HEK293 (cell line): ENCODE results near the gene RNF121.

Experiments used
- MEIS1 ChIP-seq: sonication (generic); formaldehyde crosslinking; IDR thresholded peaks from 2 replicates; pipeline ENCODE4 v1.8.1; 2022; ENCODE audit warnings: missing genetic modification reagents, mild to moderate bottlenecking, borderline replicate concordance
- MZF1 ChIP-seq: fragments of 450-650 bp; formaldehyde crosslinking; IDR thresholded peaks from 2 replicates; pipeline ENCODE4 v1.5.1; 2017; ENCODE audit warnings: missing biosample characterization, missing genetic modification characterization, borderline replicate concordance
- YY1 ChIP-seq: fragments of 450-650 bp; formaldehyde crosslinking; IDR thresholded peaks from 2 replicates; pipeline ENCODE4 v1.5.1; 2018; ENCODE audit warnings: missing biosample characterization, missing genetic modification characterization
- ZBTB48 ChIP-seq: fragments of 450-650 bp; formaldehyde crosslinking; IDR thresholded peaks from 2 replicates; pipeline ENCODE4 v1.5.1; 2016; ENCODE audit warnings: missing biosample characterization, missing genetic modification characterization
- ZIC2 ChIP-seq: fragments of 450-650 bp; formaldehyde crosslinking; IDR thresholded peaks from 2 replicates; pipeline ENCODE4 v1.5.1; 2016; ENCODE audit warnings: missing biosample characterization, missing genetic modification characterization
- ZNF10 ChIP-seq: fragments of 450-650 bp; formaldehyde crosslinking; IDR thresholded peaks from 2 replicates; pipeline ENCODE4 v1.5.1; 2017; ENCODE audit warnings: missing biosample characterization, missing genetic modification characterization
- ZNF132 ChIP-seq: fragments of 450-650 bp; formaldehyde crosslinking; IDR thresholded peaks from 2 replicates; pipeline ENCODE4 v1.5.1; 2017; ENCODE audit warnings: missing biosample characterization, missing genetic modification characterization, borderline replicate concordance
- ZNF16 ChIP-seq: fragments of 450-650 bp; formaldehyde crosslinking; IDR thresholded peaks from 2 replicates; pipeline ENCODE4 v1.5.1; 2016; ENCODE audit warnings: low read depth, missing biosample characterization, missing genetic modification characterization
- ZNF221 ChIP-seq: fragments of 450-650 bp; formaldehyde crosslinking; IDR thresholded peaks from 2 replicates; pipeline ENCODE4 v1.5.1; 2017; ENCODE audit warnings: missing biosample characterization, missing genetic modification characterization, borderline replicate concordance
- ZNF24 ChIP-seq: fragments of 450-650 bp; formaldehyde crosslinking; IDR thresholded peaks from 2 replicates; pipeline ENCODE4 v1.5.1; 2016; ENCODE audit warnings: missing biosample characterization, missing genetic modification characterization
- ZNF248 ChIP-seq: fragments of 450-650 bp; formaldehyde crosslinking; IDR thresholded peaks from 2 replicates; pipeline ENCODE4 v1.5.1; 2017; ENCODE audit warnings: missing biosample characterization, missing genetic modification characterization
- ZNF274 ChIP-seq, 2 experiments: fragments of 200-500 bp in 1 of 2; fragments of 450-650 bp in 1 of 2; sonication (Bioruptor generic) in 1 of 2; formaldehyde crosslinking in 1 of 2; IDR thresholded peaks; 2 replicates each; pipeline versions ENCODE4 v1.5.1 to v1.6.1; 2014 to 2016; ENCODE audit warnings: borderline replicate concordance in 1 of 2, inconsistent platforms in 1 of 2, low read length in 1 of 2, missing biosample characterization in 1 of 2, missing genetic modification characterization in 1 of 2
- ZNF335 ChIP-seq: fragments of 450-650 bp; formaldehyde crosslinking; conservative IDR thresholded peaks from 2 replicates; pipeline ENCODE4 v1.5.1; 2016; ENCODE audit warnings: missing biosample characterization, missing genetic modification characterization
- ZNF426 ChIP-seq: fragments of 450-650 bp; formaldehyde crosslinking; IDR thresholded peaks from 2 replicates; pipeline ENCODE4 v1.5.1; 2017; ENCODE audit warnings: missing biosample characterization, missing genetic modification characterization, mild to moderate bottlenecking, inconsistent platforms, moderate library complexity
- ZNF48 ChIP-seq: fragments of 450-650 bp; formaldehyde crosslinking; IDR thresholded peaks from 2 replicates; pipeline ENCODE4 v1.5.1; 2016; ENCODE audit warnings: missing biosample characterization, missing genetic modification characterization
- ZNF501 ChIP-seq: fragments of 450-650 bp; formaldehyde crosslinking; IDR thresholded peaks from 2 replicates; pipeline ENCODE4 v1.5.1; 2016; ENCODE audit warnings: missing biosample characterization, missing genetic modification characterization
- ZNF610 ChIP-seq: fragments of 450-650 bp; formaldehyde crosslinking; IDR thresholded peaks from 2 replicates; pipeline ENCODE4 v1.5.1; 2016; ENCODE audit warnings: missing biosample characterization, missing genetic modification characterization, borderline replicate concordance
- ZNF843 ChIP-seq: fragments of 450-650 bp; formaldehyde crosslinking; IDR thresholded peaks from 2 replicates; pipeline ENCODE4 v1.5.1; 2016; ENCODE audit warnings: missing biosample characterization, missing genetic modification characterization
- ZSCAN16 ChIP-seq: fragments of 450-650 bp; formaldehyde crosslinking; IDR thresholded peaks from 2 replicates; pipeline ENCODE4 v1.5.1; 2016; ENCODE audit warnings: missing biosample characterization, missing genetic modification characterization
- TF ChIP-seq, protein P1 (sequence below): sonication (generic); formaldehyde crosslinking; IDR thresholded peaks from 2 replicates; pipeline ENCODE4 v1.8.1; 2022; ENCODE audit warnings: mild to moderate bottlenecking, moderate library complexity, missing genetic modification reagents
- TF ChIP-seq, protein P2 (sequence below): fragments of 450-650 bp; formaldehyde crosslinking; IDR thresholded peaks from 2 replicates; pipeline ENCODE4 v1.5.1; 2016; ENCODE audit warnings: missing biosample characterization, missing genetic modification characterization, borderline replicate concordance
- TF ChIP-seq, protein P3 (sequence below): fragments of 450-650 bp; formaldehyde crosslinking; IDR thresholded peaks from 2 replicates; pipeline ENCODE4 v1.5.1; 2016; ENCODE audit warnings: missing biosample characterization, missing genetic modification characterization, borderline replicate concordance
- TF ChIP-seq, protein P4 (sequence below): fragments of 450-650 bp; formaldehyde crosslinking; IDR thresholded peaks from 2 replicates; pipeline ENCODE4 v1.5.1; 2017; ENCODE audit warnings: missing biosample characterization, missing genetic modification characterization
- TF ChIP-seq, protein P5 (sequence below): fragments of 450-650 bp; formaldehyde crosslinking; IDR thresholded peaks from 2 replicates; pipeline ENCODE4 v1.5.1; 2016; ENCODE audit warnings: missing biosample characterization, missing genetic modification characterization
- TF ChIP-seq, protein P6 (sequence below): fragments of 450-650 bp; formaldehyde crosslinking; IDR thresholded peaks from 2 replicates; pipeline ENCODE4 v1.5.1; 2016; ENCODE audit warnings: missing biosample characterization, missing genetic modification characterization
- TF ChIP-seq, protein P7 (sequence below): fragments of 450-650 bp; formaldehyde crosslinking; IDR thresholded peaks from 2 replicates; pipeline ENCODE4 v1.5.1; 2016; ENCODE audit warnings: missing biosample characterization, missing genetic modification characterization

Gene RNF121

DNA sequence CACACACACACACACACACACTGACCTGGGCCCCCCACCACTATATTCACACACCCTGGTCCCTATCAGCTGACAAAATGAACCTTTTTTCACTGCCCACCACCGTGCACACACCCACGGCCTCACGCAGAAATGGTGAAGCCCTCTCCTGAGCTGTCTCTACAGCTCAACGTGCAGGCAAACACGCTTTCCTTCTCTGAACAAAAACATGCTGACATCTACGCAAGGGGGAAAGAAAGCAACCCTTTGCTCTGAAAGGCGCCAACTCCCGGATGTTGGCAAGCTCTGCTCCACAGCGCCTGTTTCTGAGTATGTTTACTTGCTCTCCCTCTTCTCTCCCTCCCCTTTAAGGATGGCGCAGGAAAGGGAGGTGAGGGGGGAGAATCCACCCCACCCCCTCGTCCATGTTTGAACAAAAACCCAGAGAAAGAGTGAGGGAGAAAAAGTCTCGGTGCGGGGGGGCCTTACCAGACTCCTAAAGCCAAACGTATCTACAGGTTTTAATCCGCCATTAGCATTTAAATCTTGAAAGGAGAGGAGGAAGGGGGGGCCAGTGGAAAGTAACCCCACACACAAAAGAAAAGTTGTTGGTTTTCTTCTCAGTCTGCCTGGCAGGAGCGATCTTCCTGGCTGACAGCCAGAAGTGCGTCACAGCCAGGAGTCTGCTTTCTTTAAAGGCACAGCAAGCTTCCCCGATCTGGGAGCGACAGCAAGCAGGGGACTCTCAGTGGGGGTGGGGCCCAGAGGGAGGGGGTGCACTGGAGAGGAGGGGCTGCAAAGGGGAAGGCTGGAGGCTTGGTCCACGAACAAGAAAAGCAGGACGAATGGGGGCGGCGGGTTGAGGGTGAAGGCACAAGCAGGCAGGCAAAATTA is 111.9 kb downstream of the RNF121 start (continued):
- TF ChIP-seq, protein P1, sequence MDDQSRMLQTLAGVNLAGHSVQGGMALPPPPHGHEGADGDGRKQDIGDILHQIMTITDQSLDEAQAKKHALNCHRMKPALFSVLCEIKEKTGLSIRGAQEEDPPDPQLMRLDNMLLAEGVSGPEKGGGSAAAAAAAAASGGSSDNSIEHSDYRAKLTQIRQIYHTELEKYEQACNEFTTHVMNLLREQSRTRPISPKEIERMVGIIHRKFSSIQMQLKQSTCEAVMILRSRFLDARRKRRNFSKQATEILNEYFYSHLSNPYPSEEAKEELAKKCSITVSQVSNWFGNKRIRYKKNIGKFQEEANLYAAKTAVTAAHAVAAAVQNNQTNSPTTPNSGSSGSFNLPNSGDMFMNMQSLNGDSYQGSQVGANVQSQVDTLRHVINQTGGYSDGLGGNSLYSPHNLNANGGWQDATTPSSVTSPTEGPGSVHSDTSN (CRISPR knock-in tag), result no peak
- no peak for TF ChIP-seq ZNF16 (tag by site-specific recombination)
- no peak for TF ChIP-seq ZNF426
- TF ChIP-seq ZNF24 (tag by site-specific recombination), result no peak
- peak; percentile 44; the same call in 1 of the 2 replicates for TF ChIP-seq ZSCAN16
- TF ChIP-seq, protein P2, sequence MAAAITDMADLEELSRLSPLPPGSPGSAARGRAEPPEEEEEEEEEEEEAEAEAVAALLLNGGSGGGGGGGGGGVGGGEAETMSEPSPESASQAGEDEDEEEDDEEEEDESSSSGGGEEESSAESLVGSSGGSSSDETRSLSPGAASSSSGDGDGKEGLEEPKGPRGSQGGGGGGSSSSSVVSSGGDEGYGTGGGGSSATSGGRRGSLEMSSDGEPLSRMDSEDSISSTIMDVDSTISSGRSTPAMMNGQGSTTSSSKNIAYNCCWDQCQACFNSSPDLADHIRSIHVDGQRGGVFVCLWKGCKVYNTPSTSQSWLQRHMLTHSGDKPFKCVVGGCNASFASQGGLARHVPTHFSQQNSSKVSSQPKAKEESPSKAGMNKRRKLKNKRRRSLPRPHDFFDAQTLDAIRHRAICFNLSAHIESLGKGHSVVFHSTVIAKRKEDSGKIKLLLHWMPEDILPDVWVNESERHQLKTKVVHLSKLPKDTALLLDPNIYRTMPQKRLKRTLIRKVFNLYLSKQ, result no peak
- no peak for TF ChIP-seq ZNF10 (tag by site-specific recombination)
- no peak for TF ChIP-seq ZNF501 (tag by site-specific recombination)
- no peak for TF ChIP-seq ZNF610 (tag by site-specific recombination)
- TF ChIP-seq, protein P3, sequence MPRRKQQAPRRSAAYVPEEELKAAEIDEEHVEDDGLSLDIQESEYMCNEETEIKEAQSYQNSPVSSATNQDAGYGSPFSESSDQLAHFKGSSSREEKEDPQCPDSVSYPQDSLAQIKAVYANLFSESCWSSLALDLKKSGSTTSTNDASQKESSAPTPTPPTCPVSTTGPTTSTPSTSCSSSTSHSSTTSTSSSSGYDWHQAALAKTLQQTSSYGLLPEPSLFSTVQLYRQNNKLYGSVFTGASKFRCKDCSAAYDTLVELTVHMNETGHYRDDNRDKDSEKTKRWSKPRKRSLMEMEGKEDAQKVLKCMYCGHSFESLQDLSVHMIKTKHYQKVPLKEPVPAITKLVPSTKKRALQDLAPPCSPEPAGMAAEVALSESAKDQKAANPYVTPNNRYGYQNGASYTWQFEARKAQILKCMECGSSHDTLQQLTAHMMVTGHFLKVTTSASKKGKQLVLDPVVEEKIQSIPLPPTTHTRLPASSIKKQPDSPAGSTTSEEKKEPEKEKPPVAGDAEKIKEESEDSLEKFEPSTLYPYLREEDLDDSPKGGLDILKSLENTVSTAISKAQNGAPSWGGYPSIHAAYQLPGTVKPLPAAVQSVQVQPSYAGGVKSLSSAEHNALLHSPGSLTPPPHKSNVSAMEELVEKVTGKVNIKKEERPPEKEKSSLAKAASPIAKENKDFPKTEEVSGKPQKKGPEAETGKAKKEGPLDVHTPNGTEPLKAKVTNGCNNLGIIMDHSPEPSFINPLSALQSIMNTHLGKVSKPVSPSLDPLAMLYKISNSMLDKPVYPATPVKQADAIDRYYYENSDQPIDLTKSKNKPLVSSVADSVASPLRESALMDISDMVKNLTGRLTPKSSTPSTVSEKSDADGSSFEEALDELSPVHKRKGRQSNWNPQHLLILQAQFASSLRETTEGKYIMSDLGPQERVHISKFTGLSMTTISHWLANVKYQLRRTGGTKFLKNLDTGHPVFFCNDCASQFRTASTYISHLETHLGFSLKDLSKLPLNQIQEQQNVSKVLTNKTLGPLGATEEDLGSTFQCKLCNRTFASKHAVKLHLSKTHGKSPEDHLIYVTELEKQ (tag by site-specific recombination), result 0 out of 2 replicates have a peak, but pooled peaks have one; percentile 9
- no peak for TF ChIP-seq ZNF335
- TF ChIP-seq YY1 (tag by site-specific recombination), result no peak
- TF ChIP-seq ZNF221 (tag by site-specific recombination), result no peak
- TF ChIP-seq, protein P4, sequence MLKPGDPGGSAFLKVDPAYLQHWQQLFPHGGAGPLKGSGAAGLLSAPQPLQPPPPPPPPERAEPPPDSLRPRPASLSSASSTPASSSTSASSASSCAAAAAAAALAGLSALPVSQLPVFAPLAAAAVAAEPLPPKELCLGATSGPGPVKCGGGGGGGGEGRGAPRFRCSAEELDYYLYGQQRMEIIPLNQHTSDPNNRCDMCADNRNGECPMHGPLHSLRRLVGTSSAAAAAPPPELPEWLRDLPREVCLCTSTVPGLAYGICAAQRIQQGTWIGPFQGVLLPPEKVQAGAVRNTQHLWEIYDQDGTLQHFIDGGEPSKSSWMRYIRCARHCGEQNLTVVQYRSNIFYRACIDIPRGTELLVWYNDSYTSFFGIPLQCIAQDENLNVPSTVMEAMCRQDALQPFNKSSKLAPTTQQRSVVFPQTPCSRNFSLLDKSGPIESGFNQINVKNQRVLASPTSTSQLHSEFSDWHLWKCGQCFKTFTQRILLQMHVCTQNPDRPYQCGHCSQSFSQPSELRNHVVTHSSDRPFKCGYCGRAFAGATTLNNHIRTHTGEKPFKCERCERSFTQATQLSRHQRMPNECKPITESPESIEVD (tag by site-specific recombination), result 0 out of 2 replicates have a peak, but pooled peaks have one; percentile 23
- no peak for TF ChIP-seq ZNF274 (IDR thresholded peaks at IDR 0.05; ENCODE audit: low read length)
- TF ChIP-seq ZNF274 (tag by site-specific recombination; IDR thresholded peaks at IDR 0.05; ENCODE audit: borderline replicate concordance), result no peak
- no peak for TF ChIP-seq ZNF132 (tag by site-specific recombination)
- no peak for TF ChIP-seq ZNF248
- no peak for TF ChIP-seq ZNF843 (tag by site-specific recombination)
- no peak for TF ChIP-seq ZBTB48 (tag by site-specific recombination)
- TF ChIP-seq ZIC2 (tag by site-specific recombination), result peak; percentile 81
- no peak for TF ChIP-seq MZF1 (tag by site-specific recombination)
- TF ChIP-seq, protein P5, sequence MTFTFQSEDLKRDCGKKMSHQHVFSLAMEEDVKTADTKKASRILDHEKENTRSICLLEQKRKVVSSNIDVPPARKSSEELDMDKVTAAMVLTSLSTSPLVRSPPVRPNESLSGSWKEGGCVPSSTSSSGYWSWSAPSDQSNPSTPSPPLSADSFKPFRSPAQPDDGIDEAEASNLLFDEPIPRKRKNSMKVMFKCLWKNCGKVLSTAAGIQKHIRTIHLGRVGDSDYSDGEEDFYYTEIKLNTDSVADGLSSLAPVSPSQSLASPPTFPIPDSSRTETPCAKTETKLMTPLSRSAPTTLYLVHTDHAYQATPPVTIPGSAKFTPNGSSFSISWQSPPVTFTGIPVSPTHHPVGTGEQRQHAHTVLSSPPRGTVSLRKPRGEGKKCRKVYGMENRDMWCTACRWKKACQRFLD, result no peak
- TF ChIP-seq, protein P6, sequence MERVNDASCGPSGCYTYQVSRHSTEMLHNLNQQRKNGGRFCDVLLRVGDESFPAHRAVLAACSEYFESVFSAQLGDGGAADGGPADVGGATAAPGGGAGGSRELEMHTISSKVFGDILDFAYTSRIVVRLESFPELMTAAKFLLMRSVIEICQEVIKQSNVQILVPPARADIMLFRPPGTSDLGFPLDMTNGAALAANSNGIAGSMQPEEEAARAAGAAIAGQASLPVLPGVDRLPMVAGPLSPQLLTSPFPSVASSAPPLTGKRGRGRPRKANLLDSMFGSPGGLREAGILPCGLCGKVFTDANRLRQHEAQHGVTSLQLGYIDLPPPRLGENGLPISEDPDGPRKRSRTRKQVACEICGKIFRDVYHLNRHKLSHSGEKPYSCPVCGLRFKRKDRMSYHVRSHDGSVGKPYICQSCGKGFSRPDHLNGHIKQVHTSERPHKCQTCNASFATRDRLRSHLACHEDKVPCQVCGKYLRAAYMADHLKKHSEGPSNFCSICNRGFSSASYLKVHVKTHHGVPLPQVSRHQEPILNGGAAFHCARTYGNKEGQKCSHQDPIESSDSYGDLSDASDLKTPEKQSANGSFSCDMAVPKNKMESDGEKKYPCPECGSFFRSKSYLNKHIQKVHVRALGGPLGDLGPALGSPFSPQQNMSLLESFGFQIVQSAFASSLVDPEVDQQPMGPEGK (tag by site-specific recombination), result peak; percentile 90
- TF ChIP-seq, protein P7, sequence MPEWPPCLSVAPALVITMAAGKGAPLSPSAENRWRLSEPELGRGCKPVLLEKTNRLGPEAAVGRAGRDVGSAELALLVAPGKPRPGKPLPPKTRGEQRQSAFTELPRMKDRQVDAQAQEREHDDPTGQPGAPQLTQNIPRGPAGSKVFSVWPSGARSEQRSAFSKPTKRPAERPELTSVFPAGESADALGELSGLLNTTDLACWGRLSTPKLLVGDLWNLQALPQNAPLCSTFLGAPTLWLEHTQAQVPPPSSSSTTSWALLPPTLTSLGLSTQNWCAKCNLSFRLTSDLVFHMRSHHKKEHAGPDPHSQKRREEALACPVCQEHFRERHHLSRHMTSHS (tag by site-specific recombination), result no peak
- TF ChIP-seq MEIS1 (CRISPR knock-in tag), result no peak
- TF ChIP-seq ZNF48 (tag by site-specific recombination), result no peak
